ENCODE measurements around the gene SLC28A3. TPM values are rescaled to one million over a fixed set of nuclear protein-coding genes. Genes with fewer than 3 reads are reported as not detected.

SLC28A3 gene
- total and polyA plus RNA-seq, 2 donors (not counting 3 experiments of a cell fraction or from before 2014, with no cell fraction given): not detected

DNA sequence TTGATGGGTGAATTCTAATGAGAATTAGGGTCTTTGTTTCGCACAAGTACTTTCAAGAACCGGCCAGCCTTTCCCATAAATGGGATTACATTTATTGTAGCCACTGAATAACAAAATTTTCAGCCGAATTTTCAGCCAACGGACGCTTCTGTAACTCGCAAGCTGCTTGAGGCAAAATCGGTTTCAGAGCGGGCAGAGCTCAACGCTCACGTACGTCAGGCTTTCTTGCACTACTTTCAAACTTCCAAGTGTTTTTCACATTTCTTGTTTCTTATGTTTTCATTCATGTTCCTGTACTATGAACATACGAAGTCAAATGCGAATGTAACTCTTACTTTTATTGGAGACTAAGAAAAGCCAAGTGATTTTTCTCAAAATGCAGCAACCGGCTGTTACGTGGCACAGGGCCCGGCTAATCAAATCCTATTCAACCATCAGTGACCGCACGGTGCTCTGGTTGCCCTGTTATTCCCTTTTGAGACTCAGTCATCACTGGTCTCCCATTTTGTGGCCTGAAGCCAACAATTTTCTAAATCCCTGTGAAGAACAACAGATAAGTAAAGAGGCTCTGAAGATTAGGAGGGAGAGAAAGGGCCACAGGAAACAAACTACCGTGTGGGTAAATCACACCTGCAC lies 68.5 kb downstream of the SLC28A3 start:
- no peak for TF ChIP-seq POLR2AphosphoS5 (IDR thresholded peaks at IDR 0.05; ENCODE audit: insufficient read depth, low read depth, low read length)
- intact Hi-C loops (cut with micrococcal nuclease): no loop called here

GRCh38 chr9:84271531-84271900 lies 69.0 kb downstream of the SLC28A3 start:
- intact Hi-C loops (cut with micrococcal nuclease): no loop called here
- Histone ChIP-seq H3K4me2 (ENCODE audit: insufficient read depth, low read length) (peak overlapping the region; percentile 43), H3K79me2 (ENCODE audit: control insufficient read depth, insufficient read depth, low read length) (no peaks in the 10 kb centered on the region), H3K9ac (replicated peaks; ENCODE audit: extremely low read depth, insufficient read depth, low read length) (no peak overlapping the region), H4K20me1 (replicated peaks; ENCODE audit: control insufficient read depth, extremely low read depth, insufficient read depth, low read length) (no peaks in the 10 kb centered on the region), H2AFZ (ENCODE audit: low read depth, low read length) (no peak overlapping the region), H3K27ac (ENCODE audit: insufficient read depth, low read depth, low read length) (no peak overlapping the region), H3K36me3 (ENCODE audit: control insufficient read depth in 2 of 2, extremely low read depth in 1 of 2, insufficient read depth in 2 of 2, low read length in 2 of 2) (no peaks in the 10 kb centered on the region), H3K4me1 (ENCODE audit: control insufficient read depth, extremely low read depth, insufficient read depth, low read length) (no peaks in the 10 kb centered on the region), H3K4me3 (replicated peaks in 1 of 3; ENCODE audit: insufficient read depth in 1 of 3, low read depth in 1 of 3, low read length in 3 of 3) (no peak overlapping the region), H3K9me1 (replicated peaks; ENCODE audit: control insufficient read depth, extremely low read depth, insufficient read depth, low read length) (no peaks in the 10 kb centered on the region), H3K27me3 (ENCODE audit: control insufficient read depth in 2 of 2, insufficient read depth in 2 of 2, low read length in 2 of 2) (peaks cover 16 to 26% of the 10 kb centered on the region in 2 experiments), H3K9me3 (replicated peaks; ENCODE audit: control insufficient read depth, insufficient read depth, low read length) (no peaks in the 10 kb centered on the region)
- no TSS peak for BruUV-seq (replicated peaks)
- no peak for TF ChIP-seq EZH2 (IDR thresholded peaks at IDR 0.05; ENCODE audit: borderline replicate concordance, low read depth, low read length, severe bottlenecking)
- no peak for TF ChIP-seq POLR2A (IDR thresholded peaks at IDR 0.05; ENCODE audit: low read depth, low read length)
- TF ChIP-seq CTCF (IDR thresholded peaks at IDR 0.05; ENCODE audit: extremely low read depth in 1 of 2, insufficient read depth in 1 of 2, low read depth in 1 of 2, low read length in 2 of 2): no peak
- TF ChIP-seq MYC (IDR thresholded peaks at IDR 0.05; ENCODE audit: low read depth, low read length): no peak
- no peak for TF ChIP-seq POLR2AphosphoS5 (IDR thresholded peaks at IDR 0.05; ENCODE audit: insufficient read depth, low read depth, low read length)
- no peak for TF ChIP-seq MAX (IDR thresholded peaks at IDR 0.05; ENCODE audit: insufficient read depth, insufficient read length)
- TF ChIP-seq FOS (IDR thresholded peaks at IDR 0.05; ENCODE audit: borderline replicate concordance, insufficient read depth, low read length): no peak
- TF ChIP-seq GATA2 (IDR thresholded peaks at IDR 0.05; ENCODE audit: insufficient read depth, insufficient read length, low read depth, low read length): no peak
- no peak for TF ChIP-seq JUN (IDR thresholded peaks at IDR 0.05; ENCODE audit: borderline replicate concordance, insufficient read depth, insufficient read length, low read depth)
- POLR2A ChIA-PET: no interaction called here
- CTCF ChIA-PET: no interaction called here
- dilution Hi-C loops (cut with MboI; ENCODE audit: extremely low pct_ligation_motif_present, low sequenced_read_pairs): no loop called here
- FAIRE-seq (no peak), DNase-seq (ENCODE audit: low read depth, low spot score) (peak; percentile 12)

More for the DNA sequence above, 68.5 kb downstream of the SLC28A3 start:
- H3K9ac ChIP-seq (replicated peaks; ENCODE audit: extremely low read depth, insufficient read depth, low read length): no peak overlapping the region
- no peak for DNase-seq (ENCODE audit: low read depth, low spot score)
- ChIA-PET POLR2A (no interaction called here), CTCF (interaction anchor here (2.7 kb wide), 1 partner anchor 11 kb away, joined by 8 read pairs; no protein-coding TSS in a partner anchor)
- no peak overlapping the region for H2AFZ ChIP-seq (ENCODE audit: low read depth, low read length)
- no peaks in the 10 kb centered on the region for H3K79me2 ChIP-seq (ENCODE audit: control insufficient read depth, insufficient read depth, low read length)
- no peaks in the 10 kb centered on the region for H3K9me1 ChIP-seq (replicated peaks; ENCODE audit: control insufficient read depth, extremely low read depth, insufficient read depth, low read length)
- H3K27ac ChIP-seq (ENCODE audit: insufficient read depth, low read depth, low read length): no peak overlapping the region
- H3K4me1 ChIP-seq (ENCODE audit: control insufficient read depth, extremely low read depth, insufficient read depth, low read length): no peaks in the 10 kb centered on the region
- peaks cover 16 to 25% of the 10 kb centered on the region in 2 experiments for H3K27me3 ChIP-seq (ENCODE audit: control insufficient read depth in 2 of 2, insufficient read depth in 2 of 2, low read length in 2 of 2)
- FAIRE-seq: no peak
- no TSS peak for BruUV-seq (replicated peaks)
- no peaks in the 10 kb centered on the region for H3K36me3 ChIP-seq (ENCODE audit: control insufficient read depth in 2 of 2, extremely low read depth in 1 of 2, insufficient read depth in 2 of 2, low read length in 2 of 2)
- no peak overlapping the region for H3K4me2 ChIP-seq (ENCODE audit: insufficient read depth, low read length)
- no peaks in the 10 kb centered on the region for H4K20me1 ChIP-seq (replicated peaks; ENCODE audit: control insufficient read depth, extremely low read depth, insufficient read depth, low read length)
- H3K4me3 ChIP-seq (replicated peaks in 1 of 3; ENCODE audit: insufficient read depth in 1 of 3, low read depth in 1 of 3, low read length in 3 of 3): no peak overlapping the region
- no peaks in the 10 kb centered on the region for H3K9me3 ChIP-seq (replicated peaks; ENCODE audit: control insufficient read depth, insufficient read depth, low read length)
- dilution Hi-C loops (cut with MboI; ENCODE audit: extremely low pct_ligation_motif_present, low sequenced_read_pairs): no loop called here
